Transverse colon (tissue), 4 donors: ENCODE measurements around the gene CKLF. TPM values are rescaled to one million over a fixed set of nuclear protein-coding genes. Genes with fewer than 3 reads are reported as not detected.

Source experiments
- DNase-seq: peaks from one replicate; pipeline ENCODE4 v3.0.0-alpha.2; 2019
- H3K27ac ChIP-seq, 4 donors: fragments of 200-600 bp; sonication (generic); 2 replicates each; pipeline ENCODE4 v1.5.1; 2016 to 2018; ENCODE audit warnings: inconsistent platforms in 4 of 4
- H3K27me3 ChIP-seq: fragments of 200-600 bp; sonication (generic); 2 replicates; pipeline ENCODE4 v1.5.1; 2017; ENCODE audit warnings: inconsistent platforms
- H3K36me3 ChIP-seq, 4 donors: fragments of 200-600 bp; sonication (generic); 2 replicates each; pipeline ENCODE4 v1.5.1; 2017 to 2019; ENCODE audit warnings: inconsistent platforms in 4 of 4
- H3K4me1 ChIP-seq, 4 donors: fragments of 200-600 bp; sonication (generic); 2 replicates each; pipeline ENCODE4 v1.5.1; 2017 to 2020; ENCODE audit warnings: inconsistent platforms in 4 of 4
- H3K4me3 ChIP-seq, 4 donors: fragments of 200-600 bp; sonication (generic); 1 replicate in 1 of 4; 2 replicates in 3 of 4; pipeline versions ENCODE4 v1.5.1 to v1.6.1; 2017 to 2019; ENCODE audit warnings: inconsistent platforms in 4 of 4
- H3K9me3 ChIP-seq, 2 donors: fragments of 200-600 bp; sonication (generic); 2 replicates each; pipeline ENCODE4 v1.5.1; 2017 to 2019; ENCODE audit warnings: inconsistent platforms in 2 of 2
- EP300 ChIP-seq: sonication (generic); formaldehyde crosslinking; IDR thresholded peaks from one replicate; pipeline ENCODE4 v1.6.1; 2017; ENCODE audit warnings: antibody characterized with exemption, low read depth
- POLR2A ChIP-seq: fragments of 450-650 bp; IDR thresholded peaks from one replicate; pipeline ENCODE4 v1.6.1; 2016; ENCODE audit warnings: antibody characterized with exemption, mild to moderate bottlenecking, moderate library complexity
- POLR2AphosphoS5 ChIP-seq, 3 donors: sonication (generic); formaldehyde crosslinking; IDR thresholded peaks; one replicate each; pipeline ENCODE4 v1.6.1; 2016; ENCODE audit warnings: antibody characterized with exemption in 3 of 3
- WGBS, 2 donors: methylation state at CpG; one replicate each; pipeline ENCODE4 v1.1.5; 2018; ENCODE audit warnings: low coverage in 1 of 2; 5-methylcytosine and 5-hydroxymethylcytosine counted together
- in situ Hi-C, 4 donors: fragments of 200-750 bp; cut with MboI; loops; one replicate each; pipeline versions ENCODE4 v1.15.0 to v1.15.1; 2017; ENCODE audit warnings: low sequenced_read_pairs in 3 of 4, low pct_ligation_motif_present in 1 of 4, low pct_unique_long_range_greater_than_20kb in 1 of 4
- intact Hi-C: fragments of 100-400 bp; cut with DNase I; formaldehyde crosslinking; loops from one replicate; pipeline ENCODE4 v1.15.1; 2023; ENCODE audit warnings: low total_unique reads
- total RNA-seq, 4 donors: library from RNA; depleted of rRNA; stranded (reverse); fragments of >200 nt; gene quantifications; one replicate each; pipeline ENCODE4 v1.1.0, GENCODE V29; 2016
- TF ChIP-seq, protein P1 (sequence below), 5 experiments: fragments of 200-600 bp in 3 of 5; fragments of 450-650 bp in 2 of 5; sonication (generic) in 3 of 5; IDR thresholded peaks; 1 replicate in 2 of 5; 2 replicates in 3 of 5; pipeline ENCODE4 v1.5.1; 2016 to 2017; ENCODE audit warnings: antibody characterized with exemption in 5 of 5, inconsistent platforms in 3 of 5, mild to moderate bottlenecking in 2 of 5, moderate library complexity in 1 of 5

CKLF gene
- total RNA-seq, 4 donors from 2014 or later: 25.3 to 108 (median 39.1) TPM

- H3K27me3 ChIP-seq: peaks cover 17% of the 10 kb centered on the region
- no peaks in the 10 kb centered on the region for H3K9me3 ChIP-seq
- peaks cover 0 to 41% (median 22%) of the 10 kb centered on the region in 4 donors for H3K4me1 ChIP-seq
- intact Hi-C loops: loop anchor here (5.0 to 10.0 kb wide), 2 partner anchors 201 to 262 kb away; no protein-coding TSS in a partner anchor
- no peaks in the 10 kb centered on the region for H3K36me3 ChIP-seq
- peak; percentile 40 for DNase-seq
- TF ChIP-seq POLR2A (no peak), EP300 (no peak), POLR2AphosphoS5 (IDR thresholded peaks at IDR 0.05) (no peak)
- TF ChIP-seq, protein P1, sequence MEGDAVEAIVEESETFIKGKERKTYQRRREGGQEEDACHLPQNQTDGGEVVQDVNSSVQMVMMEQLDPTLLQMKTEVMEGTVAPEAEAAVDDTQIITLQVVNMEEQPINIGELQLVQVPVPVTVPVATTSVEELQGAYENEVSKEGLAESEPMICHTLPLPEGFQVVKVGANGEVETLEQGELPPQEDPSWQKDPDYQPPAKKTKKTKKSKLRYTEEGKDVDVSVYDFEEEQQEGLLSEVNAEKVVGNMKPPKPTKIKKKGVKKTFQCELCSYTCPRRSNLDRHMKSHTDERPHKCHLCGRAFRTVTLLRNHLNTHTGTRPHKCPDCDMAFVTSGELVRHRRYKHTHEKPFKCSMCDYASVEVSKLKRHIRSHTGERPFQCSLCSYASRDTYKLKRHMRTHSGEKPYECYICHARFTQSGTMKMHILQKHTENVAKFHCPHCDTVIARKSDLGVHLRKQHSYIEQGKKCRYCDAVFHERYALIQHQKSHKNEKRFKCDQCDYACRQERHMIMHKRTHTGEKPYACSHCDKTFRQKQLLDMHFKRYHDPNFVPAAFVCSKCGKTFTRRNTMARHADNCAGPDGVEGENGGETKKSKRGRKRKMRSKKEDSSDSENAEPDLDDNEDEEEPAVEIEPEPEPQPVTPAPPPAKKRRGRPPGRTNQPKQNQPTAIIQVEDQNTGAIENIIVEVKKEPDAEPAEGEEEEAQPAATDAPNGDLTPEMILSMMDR (IDR thresholded peaks at IDR 0.05): no peak
- in situ Hi-C loops: loop anchor here in 2 of 4 donors (10.0 to 25.0 kb wide), 2 partner anchors 193 to 201 kb away; no protein-coding TSS in a partner anchor
- H3K27ac ChIP-seq: peak overlapping the region; percentile 81 to 88 (median 84)
- peak overlapping the region; percentile 54 to 84 (median 71) for H3K4me3 ChIP-seq
- 16% methylated on average over 26 of the region's 61 CpGs; no CpG with 5 or more reads in 1 of the 2 donors for WGBS, 2 donors
Measured at GRCh38 chr16:66605177-66605978, 53.0 kb downstream of the CKLF start.

- Histone ChIP-seq H3K27me3 (peaks cover 17% of the 10 kb centered on the region), H3K4me1 (peaks cover 0 to 41% (median 22%) of the 10 kb centered on the region in 4 donors), H3K4me3 (peak overlapping the region in 2 of 4 donors; percentile 54 to 84), H3K36me3 (no peaks in the 10 kb centered on the region), H3K9me3 (no peaks in the 10 kb centered on the region), H3K27ac (peak overlapping the region; percentile 81 to 88 (median 84))
- intact Hi-C loops: loop anchor here (5.0 to 10.0 kb wide), 2 partner anchors 201 to 261 kb away; no protein-coding TSS in a partner anchor
- no peak for DNase-seq
- 62 to 64% methylated on average over 3 to 10 of the region's 10 CpGs for WGBS, 2 donors
- in situ Hi-C loops: loop anchor here in 2 of 4 donors (10.0 to 25.0 kb wide), 2 partner anchors 194 to 201 kb away; no protein-coding TSS in a partner anchor
- TF ChIP-seq POLR2AphosphoS5 (IDR thresholded peaks at IDR 0.05): no peak
- TF ChIP-seq, protein P1 (IDR thresholded peaks at IDR 0.05): no peak
- no peak for TF ChIP-seq EP300
- TF ChIP-seq POLR2A: no peak
Measured at GRCh38 chr16:66605979-66606751, 53.8 kb downstream of the CKLF start.

DNA sequence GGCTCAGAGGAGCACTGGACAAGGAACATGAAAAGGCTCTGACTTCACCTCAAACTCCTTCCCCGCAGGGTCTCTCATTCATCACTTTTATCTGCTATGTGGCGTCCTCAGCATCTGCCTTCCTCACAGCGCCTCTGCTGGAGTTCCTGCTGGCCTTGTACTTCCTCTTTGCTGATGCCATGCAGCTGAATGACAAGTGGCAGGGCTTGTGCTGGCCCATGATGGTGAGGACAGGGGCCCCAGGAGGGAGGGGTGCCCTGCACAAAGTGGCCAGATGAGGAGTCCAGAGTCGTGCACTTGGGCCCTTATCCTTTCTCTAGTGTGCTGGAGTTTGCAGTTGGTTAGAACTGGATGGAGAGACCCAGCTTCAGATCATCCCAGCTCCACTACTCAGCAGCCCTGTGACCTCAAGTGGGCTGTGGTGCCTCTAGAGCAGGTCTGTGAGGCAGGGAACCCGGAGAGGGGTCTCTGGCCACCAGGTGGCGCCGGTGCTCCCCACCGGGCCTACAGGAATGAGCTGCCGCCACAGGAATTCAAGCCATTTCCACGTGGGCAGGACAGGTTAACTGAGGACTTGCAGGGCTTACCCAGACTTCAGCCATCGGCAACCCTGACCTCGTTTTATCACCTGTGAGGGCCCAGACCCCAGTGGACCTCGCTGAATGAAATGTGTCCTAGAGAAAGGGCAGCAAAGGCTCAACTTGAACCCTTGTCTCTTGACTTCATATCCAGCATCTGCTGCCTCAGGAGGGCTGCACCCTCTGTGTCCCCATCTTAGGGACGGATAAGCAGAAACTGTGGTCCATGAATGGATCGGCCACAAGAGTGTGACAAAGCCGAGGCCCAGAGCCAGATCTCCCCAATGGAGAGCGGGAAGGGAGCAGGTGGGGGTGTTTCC, 56.1 kb downstream of the CKLF start:
- TF ChIP-seq, protein P1 (IDR thresholded peaks at IDR 0.05): peak; percentile 78 to 91 (median 86)
- no peak for TF ChIP-seq POLR2A
- peak in 1 of 3 donors; percentile 29 for TF ChIP-seq POLR2AphosphoS5 (IDR thresholded peaks at IDR 0.05)
- no peak for TF ChIP-seq EP300
- Histone ChIP-seq H3K4me1 (peaks cover 0 to 39% (median 22%) of the 10 kb centered on the region in 4 donors), H3K4me3 (no peak overlapping the region), H3K27me3 (peaks cover 17% of the 10 kb centered on the region), H3K36me3 (no peaks in the 10 kb centered on the region), H3K9me3 (no peaks in the 10 kb centered on the region), H3K27ac (peak overlapping the region in 1 of 4 donors; percentile 1)
- in situ Hi-C loops (loop anchor here in 2 of 4 donors (10.0 to 25.0 kb wide), 2 partner anchors 196 to 204 kb away; no protein-coding TSS in a partner anchor), intact Hi-C loops (loop anchor here (5.0 to 10.0 kb wide), 2 partner anchors 204 to 259 kb away; no protein-coding TSS in a partner anchor)
- WGBS, 2 donors: 40% methylated on average over 17 of the region's 17 CpGs; no CpG with 5 or more reads in 1 of the 2 donors
- DNase-seq: peak; percentile 86
